Vagina (tissue), 2 donors: ENCODE data around the gene PGAM5.

Experiments used
- POLR2A ChIP-seq, 2 donors: fragments of 450-650 bp; IDR thresholded peaks; one replicate each; pipeline ENCODE4 v1.6.1; 2017; ENCODE audit warnings: antibody characterized with exemption in 2 of 2, mild to moderate bottlenecking in 2 of 2, moderate library complexity in 2 of 2
- POLR2AphosphoS5 ChIP-seq, 2 donors: sonication (generic); formaldehyde crosslinking; IDR thresholded peaks; one replicate each; pipeline ENCODE4 v1.9.0; 2017; ENCODE audit warnings: antibody characterized with exemption in 2 of 2, mild to moderate bottlenecking in 2 of 2, low read depth in 1 of 2; ENCODE audit not compliant: insufficient read depth in 1 of 2
- TF ChIP-seq, protein P1 (sequence below), 3 experiments: fragments of 450-650 bp in 2 of 3; fragments of 200-600 bp in 1 of 3; sonication (generic) in 1 of 3; IDR thresholded peaks; one replicate each; pipeline ENCODE4 v1.5.1; 2017 to 2019; ENCODE audit warnings: antibody characterized with exemption in 3 of 3, mild to moderate bottlenecking in 2 of 3, moderate library complexity in 2 of 3

DNA sequence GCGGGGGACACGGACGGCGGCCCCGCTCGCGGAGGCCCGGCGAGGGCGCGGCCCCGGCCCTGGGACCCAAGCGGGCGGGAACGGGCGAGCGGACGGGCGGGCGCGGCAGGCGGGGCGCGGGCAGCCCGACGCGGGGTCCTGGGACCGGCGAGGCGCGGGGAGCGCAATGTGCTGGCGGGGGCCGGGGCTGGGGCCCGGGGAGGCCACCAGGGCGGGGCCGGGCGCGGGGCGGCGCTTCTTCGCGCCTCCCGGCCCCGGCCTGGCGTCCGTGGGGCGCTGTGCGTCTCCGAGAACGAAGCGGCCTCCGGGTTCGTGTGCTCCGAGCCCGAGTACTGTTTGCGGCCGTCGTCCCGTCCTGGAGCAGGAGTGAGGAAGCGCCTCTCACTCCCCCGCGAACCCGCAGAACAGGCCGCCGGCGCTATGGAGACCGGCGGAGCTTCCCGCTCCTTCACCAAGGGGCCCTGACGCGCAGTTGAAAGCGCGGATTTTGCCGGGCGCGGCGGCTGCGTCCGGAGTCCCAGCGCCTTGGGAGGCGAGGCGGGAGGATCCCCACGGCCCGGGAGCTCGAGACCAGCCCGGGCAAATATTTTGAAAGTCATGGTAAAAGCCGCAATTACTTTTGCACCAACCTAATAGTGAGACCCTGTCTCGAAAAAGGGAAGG, 51.4 kb downstream of the PGAM5 start:
- TF ChIP-seq, protein P1, sequence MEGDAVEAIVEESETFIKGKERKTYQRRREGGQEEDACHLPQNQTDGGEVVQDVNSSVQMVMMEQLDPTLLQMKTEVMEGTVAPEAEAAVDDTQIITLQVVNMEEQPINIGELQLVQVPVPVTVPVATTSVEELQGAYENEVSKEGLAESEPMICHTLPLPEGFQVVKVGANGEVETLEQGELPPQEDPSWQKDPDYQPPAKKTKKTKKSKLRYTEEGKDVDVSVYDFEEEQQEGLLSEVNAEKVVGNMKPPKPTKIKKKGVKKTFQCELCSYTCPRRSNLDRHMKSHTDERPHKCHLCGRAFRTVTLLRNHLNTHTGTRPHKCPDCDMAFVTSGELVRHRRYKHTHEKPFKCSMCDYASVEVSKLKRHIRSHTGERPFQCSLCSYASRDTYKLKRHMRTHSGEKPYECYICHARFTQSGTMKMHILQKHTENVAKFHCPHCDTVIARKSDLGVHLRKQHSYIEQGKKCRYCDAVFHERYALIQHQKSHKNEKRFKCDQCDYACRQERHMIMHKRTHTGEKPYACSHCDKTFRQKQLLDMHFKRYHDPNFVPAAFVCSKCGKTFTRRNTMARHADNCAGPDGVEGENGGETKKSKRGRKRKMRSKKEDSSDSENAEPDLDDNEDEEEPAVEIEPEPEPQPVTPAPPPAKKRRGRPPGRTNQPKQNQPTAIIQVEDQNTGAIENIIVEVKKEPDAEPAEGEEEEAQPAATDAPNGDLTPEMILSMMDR (IDR thresholded peaks at IDR 0.05) = no peak
- TF ChIP-seq POLR2AphosphoS5 (IDR thresholded peaks at IDR 0.05; ENCODE audit: insufficient read depth in 1 of 2, low read depth in 1 of 2) (peak in 1 of 2 donors; percentile 82), POLR2A (IDR thresholded peaks at IDR 0.05) (peak in 1 of 2 donors; percentile 55)
